Stimulated activated CD8-positive, alpha-beta memory T cell treated with anti-CD3 and anti-CD28 coated beads, Interleukin-12 subunit alpha, Interleukin-12 subunit beta, amount 100 ng/mL, for 24 hours (primary cell): ENCODE data around the gene GTPBP10.

Source experiments
- DNase-seq: peaks from one replicate; pipeline ENCODE4 v3.0.0-alpha.2; 2020; ENCODE audit errors: extremely low read depth

The GTPBP10 gene

GRCh38 chr7:90430614-90431460 is 84.3 kb downstream of the GTPBP10 start:
- DNase-seq = no peak

- DNase-seq = no peak
Measured at GRCh38 chr7:90432752-90433151, 86.2 kb downstream of the GTPBP10 start.

- DNase-seq = no peak
Measured at GRCh38 chr7:90433221-90433620, 86.7 kb downstream of the GTPBP10 start.
